ENCODE measurements around the gene SLC66A2.

Gene SLC66A2

DNA sequence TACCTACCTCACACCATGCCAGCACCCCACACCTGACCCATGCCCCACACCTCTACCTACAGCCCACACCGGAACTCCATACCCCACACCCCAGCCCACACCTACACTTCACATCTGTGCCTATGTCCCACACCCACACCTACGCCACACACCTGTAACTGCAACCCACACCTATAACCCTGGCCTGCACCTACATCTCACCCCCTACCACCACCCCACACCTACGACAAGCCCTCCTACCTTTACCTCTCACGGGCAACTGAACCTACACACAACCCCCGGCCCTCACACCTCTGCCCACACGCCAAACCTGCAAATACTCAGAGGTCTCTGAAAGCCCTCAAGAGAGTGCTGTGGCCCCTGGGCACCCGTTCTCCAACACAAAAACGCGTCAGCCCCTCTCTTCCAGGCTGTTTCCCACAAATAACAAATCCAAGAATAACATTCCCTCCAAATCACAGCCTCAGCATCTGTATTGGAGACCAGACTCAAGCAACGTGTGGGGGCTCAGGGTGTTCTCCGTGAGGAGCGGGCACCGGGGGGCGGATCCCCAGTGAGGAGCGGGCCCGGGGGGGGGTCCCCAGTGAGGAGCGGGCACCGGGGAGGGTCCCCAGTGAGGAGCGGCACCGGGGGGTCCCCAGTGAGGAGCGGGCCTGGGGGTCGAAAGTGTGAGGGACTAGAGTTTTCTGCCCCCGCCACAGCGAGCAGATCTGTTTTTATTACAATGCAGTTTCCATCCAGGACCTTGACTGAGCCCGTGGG, 33.4 kb downstream of the SLC66A2 start:
- no peak for TF ChIP-seq GABPA (IDR thresholded peaks at IDR 0.05; ENCODE audit: low read depth)
- TF ChIP-seq, protein P1, sequence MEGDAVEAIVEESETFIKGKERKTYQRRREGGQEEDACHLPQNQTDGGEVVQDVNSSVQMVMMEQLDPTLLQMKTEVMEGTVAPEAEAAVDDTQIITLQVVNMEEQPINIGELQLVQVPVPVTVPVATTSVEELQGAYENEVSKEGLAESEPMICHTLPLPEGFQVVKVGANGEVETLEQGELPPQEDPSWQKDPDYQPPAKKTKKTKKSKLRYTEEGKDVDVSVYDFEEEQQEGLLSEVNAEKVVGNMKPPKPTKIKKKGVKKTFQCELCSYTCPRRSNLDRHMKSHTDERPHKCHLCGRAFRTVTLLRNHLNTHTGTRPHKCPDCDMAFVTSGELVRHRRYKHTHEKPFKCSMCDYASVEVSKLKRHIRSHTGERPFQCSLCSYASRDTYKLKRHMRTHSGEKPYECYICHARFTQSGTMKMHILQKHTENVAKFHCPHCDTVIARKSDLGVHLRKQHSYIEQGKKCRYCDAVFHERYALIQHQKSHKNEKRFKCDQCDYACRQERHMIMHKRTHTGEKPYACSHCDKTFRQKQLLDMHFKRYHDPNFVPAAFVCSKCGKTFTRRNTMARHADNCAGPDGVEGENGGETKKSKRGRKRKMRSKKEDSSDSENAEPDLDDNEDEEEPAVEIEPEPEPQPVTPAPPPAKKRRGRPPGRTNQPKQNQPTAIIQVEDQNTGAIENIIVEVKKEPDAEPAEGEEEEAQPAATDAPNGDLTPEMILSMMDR (IDR thresholded peaks at IDR 0.05; ENCODE audit: insufficient read depth, low read length): no peak
- TF ChIP-seq, protein P2, sequence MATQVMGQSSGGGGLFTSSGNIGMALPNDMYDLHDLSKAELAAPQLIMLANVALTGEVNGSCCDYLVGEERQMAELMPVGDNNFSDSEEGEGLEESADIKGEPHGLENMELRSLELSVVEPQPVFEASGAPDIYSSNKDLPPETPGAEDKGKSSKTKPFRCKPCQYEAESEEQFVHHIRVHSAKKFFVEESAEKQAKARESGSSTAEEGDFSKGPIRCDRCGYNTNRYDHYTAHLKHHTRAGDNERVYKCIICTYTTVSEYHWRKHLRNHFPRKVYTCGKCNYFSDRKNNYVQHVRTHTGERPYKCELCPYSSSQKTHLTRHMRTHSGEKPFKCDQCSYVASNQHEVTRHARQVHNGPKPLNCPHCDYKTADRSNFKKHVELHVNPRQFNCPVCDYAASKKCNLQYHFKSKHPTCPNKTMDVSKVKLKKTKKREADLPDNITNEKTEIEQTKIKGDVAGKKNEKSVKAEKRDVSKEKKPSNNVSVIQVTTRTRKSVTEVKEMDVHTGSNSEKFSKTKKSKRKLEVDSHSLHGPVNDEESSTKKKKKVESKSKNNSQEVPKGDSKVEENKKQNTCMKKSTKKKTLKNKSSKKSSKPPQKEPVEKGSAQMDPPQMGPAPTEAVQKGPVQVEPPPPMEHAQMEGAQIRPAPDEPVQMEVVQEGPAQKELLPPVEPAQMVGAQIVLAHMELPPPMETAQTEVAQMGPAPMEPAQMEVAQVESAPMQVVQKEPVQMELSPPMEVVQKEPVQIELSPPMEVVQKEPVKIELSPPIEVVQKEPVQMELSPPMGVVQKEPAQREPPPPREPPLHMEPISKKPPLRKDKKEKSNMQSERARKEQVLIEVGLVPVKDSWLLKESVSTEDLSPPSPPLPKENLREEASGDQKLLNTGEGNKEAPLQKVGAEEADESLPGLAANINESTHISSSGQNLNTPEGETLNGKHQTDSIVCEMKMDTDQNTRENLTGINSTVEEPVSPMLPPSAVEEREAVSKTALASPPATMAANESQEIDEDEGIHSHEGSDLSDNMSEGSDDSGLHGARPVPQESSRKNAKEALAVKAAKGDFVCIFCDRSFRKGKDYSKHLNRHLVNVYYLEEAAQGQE (IDR thresholded peaks at IDR 0.05; ENCODE audit: insufficient replicate concordance, low read depth): no peak
- TF ChIP-seq SPI1 (IDR thresholded peaks at IDR 0.05; ENCODE audit: borderline replicate concordance, low read depth): no peak
- no peak for TF ChIP-seq POLR2AphosphoS5 (IDR thresholded peaks at IDR 0.05; ENCODE audit: low read depth)
- no peak for DNase-seq (ENCODE audit: low read depth in 1 of 2, low spot score in 1 of 2)
- H3K27ac ChIP-seq (replicated peaks): no peak overlapping the region
- no peak overlapping the region for H3K4me3 ChIP-seq (replicated peaks; ENCODE audit: insufficient read depth, low read length)
- no peaks in the 10 kb centered on the region for H3K27me3 ChIP-seq (ENCODE audit: insufficient read depth, poor library complexity, severe bottlenecking)

DNA sequence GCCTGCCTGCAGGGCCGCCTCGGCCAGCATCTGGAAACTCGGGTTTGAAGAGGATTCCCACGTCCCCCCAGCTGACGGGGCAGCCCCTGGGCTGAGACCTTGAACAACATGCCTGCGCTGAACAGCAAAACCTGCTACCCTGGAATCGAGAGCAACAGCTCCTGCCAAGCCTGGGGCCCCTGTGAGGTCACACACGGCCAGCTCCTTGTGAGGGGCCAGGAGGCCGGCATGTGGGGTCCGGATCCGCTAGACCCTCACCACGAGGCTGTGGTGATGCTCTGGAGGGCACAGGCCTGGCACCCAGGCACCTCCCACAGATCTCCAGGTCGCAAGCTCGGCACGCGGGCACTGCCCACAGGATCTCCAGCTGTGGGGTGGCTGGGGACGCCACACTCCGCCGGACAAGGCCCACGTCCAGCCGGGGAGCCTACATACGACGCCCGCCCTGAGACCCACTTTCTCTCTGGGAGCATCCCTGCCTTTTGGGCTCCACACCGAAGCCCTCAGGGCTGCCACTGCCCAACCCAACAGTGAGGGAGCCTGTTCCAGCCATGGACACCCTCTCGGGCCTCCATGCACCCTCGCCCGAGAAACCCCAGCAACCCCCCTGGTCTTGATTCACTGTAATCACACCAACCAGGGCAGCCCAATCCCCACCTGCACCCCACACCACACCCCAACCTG, 34.1 kb downstream of the SLC66A2 start:
- Histone ChIP-seq H3K4me3 (replicated peaks; ENCODE audit: insufficient read depth, low read length) (no peak overlapping the region), H3K27ac (replicated peaks) (no peak overlapping the region), H3K27me3 (ENCODE audit: insufficient read depth, poor library complexity, severe bottlenecking) (no peaks in the 10 kb centered on the region)
- TF ChIP-seq, protein P1 (IDR thresholded peaks at IDR 0.05; ENCODE audit: insufficient read depth, low read length): no peak
- TF ChIP-seq, protein P2 (IDR thresholded peaks at IDR 0.05; ENCODE audit: insufficient replicate concordance, low read depth): no peak
- TF ChIP-seq GABPA (IDR thresholded peaks at IDR 0.05; ENCODE audit: low read depth) (no peak), POLR2AphosphoS5 (IDR thresholded peaks at IDR 0.05; ENCODE audit: low read depth) (no peak), SPI1 (IDR thresholded peaks at IDR 0.05; ENCODE audit: borderline replicate concordance, low read depth) (no peak)
- DNase-seq (ENCODE audit: low read depth in 1 of 2, low spot score in 1 of 2): no peak

DNA sequence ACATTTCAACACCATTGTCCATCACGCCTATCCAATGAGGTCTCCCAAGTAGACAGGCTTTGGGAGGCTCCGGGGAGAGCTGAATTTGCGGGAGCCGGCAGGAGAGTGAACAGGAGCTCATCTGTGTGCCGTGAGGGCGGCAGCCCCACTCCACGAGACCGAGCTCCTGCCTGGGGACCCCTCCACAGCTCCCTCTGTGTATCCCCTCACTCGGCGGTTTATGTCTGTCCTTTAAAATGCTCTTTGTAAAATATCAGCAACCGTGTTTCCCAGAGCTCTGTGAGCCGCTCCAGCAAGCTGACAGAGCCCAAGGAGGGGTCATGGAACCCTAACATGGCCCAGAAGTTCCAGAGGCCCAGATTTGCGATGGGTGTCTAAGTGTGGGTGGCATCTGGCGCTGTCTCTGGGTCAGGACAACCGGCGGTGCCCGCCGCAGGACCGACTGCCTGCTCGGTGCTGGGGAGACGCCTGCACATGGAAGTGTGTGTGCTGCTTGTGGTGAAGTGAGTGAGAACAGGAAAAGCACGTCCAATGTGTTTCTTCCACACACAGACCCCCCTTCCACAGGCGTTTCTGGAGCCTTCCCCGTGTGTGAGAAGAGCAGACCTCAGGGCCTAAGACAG, 34.8 kb downstream of the SLC66A2 start:
- Histone ChIP-seq H3K4me3 (replicated peaks; ENCODE audit: insufficient read depth, low read length) (no peak overlapping the region), H3K27ac (replicated peaks) (no peak overlapping the region), H3K27me3 (ENCODE audit: insufficient read depth, poor library complexity, severe bottlenecking) (no peaks in the 10 kb centered on the region)
- no peak for DNase-seq (ENCODE audit: low read depth in 1 of 2, low spot score in 1 of 2)
- TF ChIP-seq, protein P2 (IDR thresholded peaks at IDR 0.05; ENCODE audit: insufficient replicate concordance, low read depth): no peak
- TF ChIP-seq, protein P1 (IDR thresholded peaks at IDR 0.05; ENCODE audit: insufficient read depth, low read length): no peak
- TF ChIP-seq POLR2AphosphoS5 (IDR thresholded peaks at IDR 0.05; ENCODE audit: low read depth): no peak
- no peak for TF ChIP-seq SPI1 (IDR thresholded peaks at IDR 0.05; ENCODE audit: borderline replicate concordance, low read depth)
- no peak for TF ChIP-seq GABPA (IDR thresholded peaks at IDR 0.05; ENCODE audit: low read depth)
